ENCODE measurements around the gene SDK1. TPM values are rescaled to one million over a fixed set of nuclear protein-coding genes. Genes with fewer than 3 reads are reported as not detected.

The SDK1 gene
- total and polyA plus RNA-seq, 7 experiments from 2014 or later: 0.07 to 2.5 (median 0.54) TPM

GRCh38 chr7:4145576-4145975 lies 844.5 kb downstream of the SDK1 start:
- Histone ChIP-seq H3K36me3 (ENCODE audit: control insufficient read depth in 2 of 3, insufficient read depth in 3 of 3, low read length in 3 of 3) (no peaks in the 10 kb centered on the region), H3K27ac (ENCODE audit: low read depth, low read length) (no peak overlapping the region), H3K9me3 (ENCODE audit: control insufficient read depth in 2 of 3, low read length in 3 of 3) (no peaks in the 10 kb centered on the region), H3K4me3 (ENCODE audit: low read length) (no peak overlapping the region), H3K4me1 (ENCODE audit: control insufficient read depth in 2 of 2, insufficient read depth in 2 of 2, low read length in 2 of 2) (no peaks in the 10 kb centered on the region), H3K27me3 (ENCODE audit: control insufficient read depth in 2 of 2, insufficient read depth in 2 of 2, low read length in 2 of 2) (no peaks in the 10 kb centered on the region)
- ATAC-seq (no peak), DNase-seq (peak in 1 of 9 donors; percentile 7)
- intact Hi-C loops (cut with micrococcal nuclease): no loop called here
- POLR2A ChIA-PET: no interaction called here
- Mint-ChIP-seq H3K36me3 (peaks cover 0 to 10% (median 0%) of the 10 kb centered on the region in 5 donors), H3K9me3 (no peaks in the 10 kb centered on the region), H3K27me3 (peaks cover 0 to 14% (median 11%) of the 10 kb centered on the region in 5 donors), H3K4me3 (peak overlapping the region in 1 of 10 donors; percentile 86), H3K27ac (no peak overlapping the region), H3K4me1 (peaks cover 0 to 18% (median 3%) of the 10 kb centered on the region in 7 donors)
- CTCF ChIA-PET: no interaction called here

DNA sequence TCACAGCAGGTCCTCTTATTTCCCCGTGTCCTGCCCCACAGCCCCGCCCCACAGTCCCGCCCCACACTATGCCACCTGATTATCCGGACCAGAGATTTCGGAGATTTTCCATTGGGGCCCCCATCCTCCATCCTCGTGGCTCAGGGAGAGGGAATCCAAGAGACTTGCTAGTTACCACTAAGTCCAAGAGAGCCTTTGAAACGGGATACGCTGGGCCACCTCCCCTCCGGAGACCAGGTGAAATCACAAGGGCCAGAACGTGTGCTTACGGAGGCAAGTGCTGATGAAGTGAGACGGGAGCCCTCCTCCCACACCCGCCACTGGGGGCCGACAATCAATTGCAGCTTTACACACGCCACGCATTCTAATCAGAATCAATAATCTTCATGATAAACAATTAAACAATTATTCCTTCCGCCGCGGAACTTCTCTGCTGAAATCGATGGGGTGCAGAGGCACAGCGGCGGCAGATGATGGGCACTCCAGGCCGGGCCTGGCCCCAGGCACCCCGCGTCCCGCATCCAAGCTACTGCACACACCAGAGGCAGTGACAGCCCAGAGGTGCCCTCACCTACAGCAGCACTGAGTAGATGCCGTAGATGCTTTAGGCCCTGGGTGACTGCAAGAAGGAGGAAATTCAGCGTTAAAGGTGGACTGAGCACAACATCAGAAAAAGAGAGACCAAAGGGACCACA lies 847.0 kb downstream of the SDK1 start:
- no peaks in the 10 kb centered on the region for H3K9me3 Mint-ChIP-seq
- no peak overlapping the region for H3K27ac ChIP-seq (ENCODE audit: low read depth, low read length)
- intact Hi-C loops (cut with micrococcal nuclease): no loop called here

GRCh38 chr7:4149236-4149635 lies 848.2 kb downstream of the SDK1 start:
- no peaks in the 10 kb centered on the region for H3K36me3 ChIP-seq (ENCODE audit: control insufficient read depth in 2 of 3, insufficient read depth in 3 of 3, low read length in 3 of 3)
- no peak overlapping the region for H3K27ac ChIP-seq (ENCODE audit: low read depth, low read length)
- Mint-ChIP-seq H3K36me3 (peaks cover 0 to 14% (median 0%) of the 10 kb centered on the region in 5 donors), H3K4me3 (no peak overlapping the region), H3K9me3 (no peaks in the 10 kb centered on the region), H3K27me3 (peaks cover 0 to 12% (median 6%) of the 10 kb centered on the region in 5 donors), H3K27ac (no peak overlapping the region), H3K4me1 (peaks cover 0 to 17% (median 3%) of the 10 kb centered on the region in 7 donors)
- ATAC-seq: no peak
- no peaks in the 10 kb centered on the region for H3K4me1 ChIP-seq (ENCODE audit: control insufficient read depth in 2 of 2, insufficient read depth in 2 of 2, low read length in 2 of 2)
- H3K9me3 ChIP-seq (ENCODE audit: control insufficient read depth in 2 of 3, low read length in 3 of 3): no peaks in the 10 kb centered on the region
- ChIA-PET POLR2A (no interaction called here), CTCF (no interaction called here)
- no peak overlapping the region for H3K4me3 ChIP-seq (ENCODE audit: low read length)
- DNase-seq: no peak
- no peaks in the 10 kb centered on the region for H3K27me3 ChIP-seq (ENCODE audit: control insufficient read depth in 2 of 2, insufficient read depth in 2 of 2, low read length in 2 of 2)
- intact Hi-C loops (cut with micrococcal nuclease): no loop called here

More for the DNA sequence above, 847.0 kb downstream of the SDK1 start:
- H3K36me3 ChIP-seq (ENCODE audit: control insufficient read depth in 2 of 3, insufficient read depth in 3 of 3, low read length in 3 of 3): no peaks in the 10 kb centered on the region
- Mint-ChIP-seq H3K4me3 (no peak overlapping the region), H3K36me3 (peaks cover 0 to 14% (median 0%) of the 10 kb centered on the region in 5 donors), H3K4me1 (peaks cover 0 to 18% (median 3%) of the 10 kb centered on the region in 7 donors), H3K27me3 (peaks cover 0 to 14% (median 11%) of the 10 kb centered on the region in 5 donors), H3K27ac (no peak overlapping the region)
- H3K27me3 ChIP-seq (ENCODE audit: control insufficient read depth in 2 of 2, insufficient read depth in 2 of 2, low read length in 2 of 2): no peaks in the 10 kb centered on the region
- H3K9me3 ChIP-seq (ENCODE audit: control insufficient read depth in 2 of 3, low read length in 3 of 3): no peaks in the 10 kb centered on the region
- no peak overlapping the region for H3K4me3 ChIP-seq (ENCODE audit: low read length)
- CTCF ChIA-PET: no interaction called here
- ATAC-seq (no peak), DNase-seq (no peak)
- no peaks in the 10 kb centered on the region for H3K4me1 ChIP-seq (ENCODE audit: control insufficient read depth in 2 of 2, insufficient read depth in 2 of 2, low read length in 2 of 2)
- POLR2A ChIA-PET: no interaction called here

- Histone ChIP-seq H3K27ac (ENCODE audit: low read depth, low read length) (no peak overlapping the region), H3K36me3 (ENCODE audit: control insufficient read depth in 2 of 3, insufficient read depth in 3 of 3, low read length in 3 of 3) (no peaks in the 10 kb centered on the region), H3K4me1 (ENCODE audit: control insufficient read depth in 2 of 2, insufficient read depth in 2 of 2, low read length in 2 of 2) (no peaks in the 10 kb centered on the region), H3K4me3 (ENCODE audit: low read length) (no peak overlapping the region), H3K27me3 (ENCODE audit: control insufficient read depth in 2 of 2, insufficient read depth in 2 of 2, low read length in 2 of 2) (no peaks in the 10 kb centered on the region), H3K9me3 (ENCODE audit: control insufficient read depth in 2 of 3, low read length in 3 of 3) (no peaks in the 10 kb centered on the region)
- intact Hi-C loops (cut with micrococcal nuclease): no loop called here
- Mint-ChIP-seq H3K9me3 (no peaks in the 10 kb centered on the region), H3K27ac (no peak overlapping the region), H3K27me3 (peaks cover 0 to 8% (median 2%) of the 10 kb centered on the region in 5 donors), H3K4me3 (no peak overlapping the region), H3K4me1 (peaks cover 0 to 13% (median 0%) of the 10 kb centered on the region in 7 donors), H3K36me3 (peaks cover 0 to 14% (median 0%) of the 10 kb centered on the region in 5 donors)
- DNase-seq: no peak
- CTCF ChIA-PET: no interaction called here
- ATAC-seq: no peak
- POLR2A ChIA-PET: no interaction called here
These were observed 848.6 kb downstream of the SDK1 start for GRCh38 chr7:4149645-4150044.

GRCh38 chr7:4150731-4151130 lies 849.7 kb downstream of the SDK1 start:
- Mint-ChIP-seq H3K27ac (no peak overlapping the region), H3K4me3 (no peak overlapping the region), H3K4me1 (peaks cover 0 to 6% (median 0%) of the 10 kb centered on the region in 7 donors), H3K9me3 (no peaks in the 10 kb centered on the region), H3K36me3 (peaks cover 0 to 14% (median 0%) of the 10 kb centered on the region in 5 donors), H3K27me3 (peaks cover 0 to 5% (median 0%) of the 10 kb centered on the region in 5 donors)
- CTCF ChIA-PET: no interaction called here
- Histone ChIP-seq H3K27ac (ENCODE audit: low read depth, low read length) (no peak overlapping the region), H3K4me3 (ENCODE audit: low read length) (no peak overlapping the region), H3K9me3 (ENCODE audit: control insufficient read depth in 2 of 3, low read length in 3 of 3) (no peaks in the 10 kb centered on the region), H3K27me3 (ENCODE audit: control insufficient read depth in 2 of 2, insufficient read depth in 2 of 2, low read length in 2 of 2) (no peaks in the 10 kb centered on the region), H3K36me3 (ENCODE audit: control insufficient read depth in 2 of 3, insufficient read depth in 3 of 3, low read length in 3 of 3) (no peaks in the 10 kb centered on the region), H3K4me1 (ENCODE audit: control insufficient read depth in 2 of 2, insufficient read depth in 2 of 2, low read length in 2 of 2) (no peaks in the 10 kb centered on the region)
- no peak for ATAC-seq
- no peak for DNase-seq
- intact Hi-C loops (cut with micrococcal nuclease): no loop called here
- POLR2A ChIA-PET: no interaction called here

- no peaks in the 10 kb centered on the region for H3K36me3 ChIP-seq (ENCODE audit: control insufficient read depth in 2 of 3, insufficient read depth in 3 of 3, low read length in 3 of 3)
- no peak for ATAC-seq
These were observed 850.5 kb downstream of the SDK1 start for GRCh38 chr7:4151524-4151923.

GRCh38 chr7:4151926-4152549 lies 851.0 kb downstream of the SDK1 start:
- ATAC-seq: no peak
- no peaks in the 10 kb centered on the region for H3K36me3 ChIP-seq (ENCODE audit: control insufficient read depth in 2 of 3, insufficient read depth in 3 of 3, low read length in 3 of 3)
- no peaks in the 10 kb centered on the region for H3K9me3 ChIP-seq (ENCODE audit: control insufficient read depth in 2 of 3, low read length in 3 of 3)
- Mint-ChIP-seq H3K27me3 (no peaks in the 10 kb centered on the region), H3K4me1 (no peaks in the 10 kb centered on the region), H3K36me3 (peaks cover 0 to 4% (median 0%) of the 10 kb centered on the region in 5 donors), H3K27ac (no peak overlapping the region), H3K4me3 (no peak overlapping the region), H3K9me3 (no peaks in the 10 kb centered on the region)
- H3K27ac ChIP-seq (ENCODE audit: low read depth, low read length): no peak overlapping the region
- no peaks in the 10 kb centered on the region for H3K27me3 ChIP-seq (ENCODE audit: control insufficient read depth in 2 of 2, insufficient read depth in 2 of 2, low read length in 2 of 2)
- H3K4me1 ChIP-seq (ENCODE audit: control insufficient read depth in 2 of 2, insufficient read depth in 2 of 2, low read length in 2 of 2): no peaks in the 10 kb centered on the region
- no peak for DNase-seq
- intact Hi-C loops (cut with micrococcal nuclease): no loop called here
- CTCF ChIA-PET: no interaction called here
- no peak overlapping the region for H3K4me3 ChIP-seq (ENCODE audit: low read length)
- POLR2A ChIA-PET: no interaction called here

More at GRCh38 chr7:4151524-4151923, 850.5 kb downstream of the SDK1 start:
- no peak overlapping the region for H3K4me3 Mint-ChIP-seq
- Histone ChIP-seq H3K4me1 (ENCODE audit: control insufficient read depth in 2 of 2, insufficient read depth in 2 of 2, low read length in 2 of 2) (no peaks in the 10 kb centered on the region), H3K9me3 (ENCODE audit: control insufficient read depth in 2 of 3, low read length in 3 of 3) (no peaks in the 10 kb centered on the region), H3K27me3 (ENCODE audit: control insufficient read depth in 2 of 2, insufficient read depth in 2 of 2, low read length in 2 of 2) (no peaks in the 10 kb centered on the region), H3K27ac (ENCODE audit: low read depth, low read length) (no peak overlapping the region), H3K4me3 (ENCODE audit: low read length) (no peak overlapping the region)
- H3K4me1 Mint-ChIP-seq: no peaks in the 10 kb centered on the region
- DNase-seq: no peak
- H3K27ac Mint-ChIP-seq: no peak overlapping the region
- intact Hi-C loops (cut with micrococcal nuclease): no loop called here
- H3K27me3 Mint-ChIP-seq: no peaks in the 10 kb centered on the region
- POLR2A ChIA-PET: no interaction called here
- H3K36me3 Mint-ChIP-seq: peaks cover 0 to 7% (median 0%) of the 10 kb centered on the region in 5 donors
- CTCF ChIA-PET: no interaction called here
- no peaks in the 10 kb centered on the region for H3K9me3 Mint-ChIP-seq

Data from naive thymus-derived CD4-positive, alpha-beta T cell (primary cell).